Measurements from ENCODE around the gene FLNB. TPM values are rescaled to one million over a fixed set of nuclear protein-coding genes. Genes with fewer than 3 reads are reported as not detected.
A peak's percentile ranks its signal among the peaks of the same experiment; 100 is the strongest.

The FLNB gene
- polyA plus RNA-seq, 1 of the 3 experiments (the other 2 are of a cell fraction), result 127 TPM

- TF ChIP-seq, protein P1, sequence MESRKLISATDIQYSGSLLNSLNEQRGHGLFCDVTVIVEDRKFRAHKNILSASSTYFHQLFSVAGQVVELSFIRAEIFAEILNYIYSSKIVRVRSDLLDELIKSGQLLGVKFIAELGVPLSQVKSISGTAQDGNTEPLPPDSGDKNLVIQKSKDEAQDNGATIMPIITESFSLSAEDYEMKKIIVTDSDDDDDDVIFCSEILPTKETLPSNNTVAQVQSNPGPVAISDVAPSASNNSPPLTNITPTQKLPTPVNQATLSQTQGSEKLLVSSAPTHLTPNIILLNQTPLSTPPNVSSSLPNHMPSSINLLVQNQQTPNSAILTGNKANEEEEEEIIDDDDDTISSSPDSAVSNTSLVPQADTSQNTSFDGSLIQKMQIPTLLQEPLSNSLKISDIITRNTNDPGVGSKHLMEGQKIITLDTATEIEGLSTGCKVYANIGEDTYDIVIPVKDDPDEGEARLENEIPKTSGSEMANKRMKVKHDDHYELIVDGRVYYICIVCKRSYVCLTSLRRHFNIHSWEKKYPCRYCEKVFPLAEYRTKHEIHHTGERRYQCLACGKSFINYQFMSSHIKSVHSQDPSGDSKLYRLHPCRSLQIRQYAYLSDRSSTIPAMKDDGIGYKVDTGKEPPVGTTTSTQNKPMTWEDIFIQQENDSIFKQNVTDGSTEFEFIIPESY (IDR thresholded peaks at IDR 0.05; ENCODE audit: borderline replicate concordance, low read depth), result no peak
- TF ChIP-seq TCF12 (IDR thresholded peaks at IDR 0.05) (peak; percentile 42; the same call in 1 of the 2 replicates), FOXM1 (IDR thresholded peaks at IDR 0.05; ENCODE audit: low read depth) (no peak), POLR2AphosphoS5 (IDR thresholded peaks at IDR 0.05; ENCODE audit: low read depth, low read length) (peak; percentile 25; the same call in 1 of the 2 replicates), TEAD4 (IDR thresholded peaks at IDR 0.05; ENCODE audit: borderline replicate concordance, insufficient read depth) (0 out of 2 replicates have a peak, but pooled peaks have one; percentile 29), CHD2 (IDR thresholded peaks at IDR 0.05; ENCODE audit: low read length, partially characterized antibody) (no peak), GATA2 (CRISPR knock-in tag; IDR thresholded peaks at IDR 0.05) (no peak), CTCF (IDR thresholded peaks at IDR 0.05) (no peak)
Observed at GRCh38 chr3:58063022-58063815, 55.0 kb downstream of the FLNB start (continued).

DNA sequence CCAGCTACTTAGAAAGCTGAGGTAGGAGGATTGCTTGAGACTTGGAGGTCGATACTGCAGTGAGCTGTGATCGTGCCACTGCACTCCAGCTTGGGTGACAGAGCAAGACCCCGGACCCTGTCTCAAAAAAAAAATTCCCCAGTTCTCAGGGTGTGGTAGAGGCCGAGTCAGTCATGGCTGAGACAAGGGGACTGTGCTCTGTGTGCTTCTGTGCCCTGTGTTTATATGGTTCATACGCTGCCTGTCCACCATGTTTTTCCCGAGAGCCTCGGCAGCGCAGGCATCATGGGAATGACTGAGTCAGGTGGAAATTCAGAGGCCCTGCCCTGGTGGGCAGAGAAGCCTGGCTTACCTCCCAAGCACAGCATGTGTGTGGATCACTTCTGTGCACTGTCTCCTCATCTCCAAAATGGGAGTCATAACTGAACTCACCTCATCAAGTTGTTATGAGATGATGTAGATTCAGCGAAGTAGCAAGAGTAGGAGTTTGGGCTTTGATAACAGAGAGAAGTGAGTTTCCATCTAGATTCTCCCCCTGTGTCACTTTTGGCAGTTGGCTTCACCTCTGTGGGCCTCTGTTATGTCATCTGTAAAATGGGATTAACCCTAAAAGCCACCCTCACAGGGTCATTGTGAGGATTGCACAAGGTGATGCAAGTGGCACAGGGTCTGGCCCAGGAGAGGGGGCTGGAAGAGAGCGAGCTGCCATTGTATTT is 56.9 kb downstream of the FLNB start:
- WGBS (ENCODE audit: low lambda C conversion rate), result 86% methylated on average over 7 of the region's 10 CpGs
- Histone ChIP-seq H3K9me3 (no peaks in the 10 kb centered on the region), H3K27ac (ENCODE audit: low read depth in 2 of 2, low read length in 1 of 2) (peak overlapping the region in 1 of 2 experiments; percentile 66; a peak in 1 of 4 replicates), H2AFZ (ENCODE audit: low read depth) (no peak overlapping the region), H3K4me1 (ENCODE audit: control insufficient read depth in 1 of 2, insufficient read depth in 2 of 2, low read depth in 1 of 2, low read length in 1 of 2) (peaks cover 27 to 46% of the 10 kb centered on the region in 2 experiments), H3K4me3 (ENCODE audit: low read depth in 2 of 2, low read length in 1 of 2) (no peak overlapping the region), H4K20me1 (ENCODE audit: insufficient read depth) (peaks cover 44% of the 10 kb centered on the region; the same call in 1 of the 2 replicates), H3F3A (replicated peaks; ENCODE audit: insufficient read depth) (peaks cover 28% of the 10 kb centered on the region), H3K36me3 (replicated peaks in 1 of 2; ENCODE audit: control insufficient read depth in 1 of 2, insufficient read depth in 2 of 2, low read length in 1 of 2) (no peaks in the 10 kb centered on the region), H3K27me3 (ENCODE audit: insufficient read depth) (no peaks in the 10 kb centered on the region), H3K9ac (no peak overlapping the region), H3K79me2 (ENCODE audit: insufficient read depth) (peaks cover 99% of the 10 kb centered on the region), H3K9me2 (no peaks in the 10 kb centered on the region), H3K4me2 (no peak overlapping the region)
- POLR2A ChIA-PET, result no interaction called here
- CTCF ChIA-PET, result interaction anchor here (0.9 kb wide), 1 partner anchor 241 kb away, joined by 3 read pairs; the partner anchor contains the start of genes HTD2 and RPP14
- DNase-seq, result no peak
- TF ChIP-seq USF1 (IDR thresholded peaks at IDR 0.05; ENCODE audit: borderline replicate concordance, low read depth) (no peak), REST (IDR thresholded peaks at IDR 0.05; ENCODE audit: low read depth, low read length) (no peak), MXI1 (IDR thresholded peaks at IDR 0.05; ENCODE audit: low read depth, low read length) (no peak), MEF2A (IDR thresholded peaks at IDR 0.05; ENCODE audit: borderline replicate concordance, low read depth) (no peak), YY1 (IDR thresholded peaks at IDR 0.05; ENCODE audit: low read depth) (no peak), RFX5 (IDR thresholded peaks at IDR 0.05; ENCODE audit: low read length) (no peak), EZH2phosphoT487 (IDR thresholded peaks at IDR 0.05; ENCODE audit: borderline replicate concordance, low read depth) (no peak), SIN3A (IDR thresholded peaks at IDR 0.05; ENCODE audit: borderline replicate concordance, low read depth, low read length) (no peak), FOSL2 (IDR thresholded peaks at IDR 0.05; ENCODE audit: borderline replicate concordance, low read depth) (no peak), TAF1 (IDR thresholded peaks at IDR 0.05; ENCODE audit: borderline replicate concordance, low read depth, low read length) (no peak), RAD21 (IDR thresholded peaks at IDR 0.05; ENCODE audit: low read length) (no peak)
- TF ChIP-seq, protein P2, sequence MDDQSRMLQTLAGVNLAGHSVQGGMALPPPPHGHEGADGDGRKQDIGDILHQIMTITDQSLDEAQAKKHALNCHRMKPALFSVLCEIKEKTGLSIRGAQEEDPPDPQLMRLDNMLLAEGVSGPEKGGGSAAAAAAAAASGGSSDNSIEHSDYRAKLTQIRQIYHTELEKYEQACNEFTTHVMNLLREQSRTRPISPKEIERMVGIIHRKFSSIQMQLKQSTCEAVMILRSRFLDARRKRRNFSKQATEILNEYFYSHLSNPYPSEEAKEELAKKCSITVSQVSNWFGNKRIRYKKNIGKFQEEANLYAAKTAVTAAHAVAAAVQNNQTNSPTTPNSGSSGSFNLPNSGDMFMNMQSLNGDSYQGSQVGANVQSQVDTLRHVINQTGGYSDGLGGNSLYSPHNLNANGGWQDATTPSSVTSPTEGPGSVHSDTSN (IDR thresholded peaks at IDR 0.05), result no peak

Measured in SK-N-SH (cell line).